ENCODE measurements around the gene ABHD1.
"Not testable (repeated sequence)": the region's sequence is repeated elsewhere in the genome, so short reads cannot be mapped to it uniquely, and the experiment has no call there.

The ABHD1 gene

GRCh38 chr2:27110603-27111352, 12.8 kb upstream of the ABHD1 start:
- not testable (repeated sequence) for DNase-seq (ENCODE audit: low spot score)

DNA sequence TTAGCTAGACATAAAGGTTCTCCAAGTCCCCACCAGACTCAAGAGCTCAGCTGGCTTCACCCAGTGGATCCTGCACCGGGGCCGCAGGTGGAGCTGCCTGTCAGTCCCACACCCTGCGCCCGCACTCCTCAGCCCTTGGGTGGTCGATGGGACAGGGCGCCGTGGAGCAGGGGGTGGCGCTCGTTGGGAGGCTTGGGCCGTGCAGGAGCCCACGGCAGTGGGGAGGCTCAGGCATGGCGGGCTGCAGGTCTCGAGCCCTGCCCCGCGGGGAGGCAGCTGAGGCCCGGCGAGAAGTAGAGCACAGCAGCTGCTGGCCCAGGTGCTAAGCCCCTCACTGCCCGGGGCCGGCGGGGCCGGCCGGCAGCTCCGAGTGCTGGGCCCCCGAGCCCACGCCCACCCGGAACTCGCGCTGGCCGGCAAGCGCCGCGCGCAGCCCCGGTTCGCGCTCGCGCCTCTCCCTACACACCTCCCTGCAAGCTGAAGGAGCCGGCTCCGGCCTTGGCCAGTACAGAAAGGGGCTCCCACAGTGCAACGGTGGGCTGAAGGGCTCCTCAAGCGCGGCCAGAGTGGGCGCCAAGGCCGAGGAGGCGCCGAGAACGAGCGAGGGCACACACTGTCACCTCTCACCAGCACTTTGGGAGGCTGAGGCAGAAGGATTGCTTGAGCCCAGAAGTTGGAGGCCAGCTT, 12.1 kb upstream of the ABHD1 start:
- DNase-seq (ENCODE audit: low spot score), result not testable (repeated sequence)

DNA sequence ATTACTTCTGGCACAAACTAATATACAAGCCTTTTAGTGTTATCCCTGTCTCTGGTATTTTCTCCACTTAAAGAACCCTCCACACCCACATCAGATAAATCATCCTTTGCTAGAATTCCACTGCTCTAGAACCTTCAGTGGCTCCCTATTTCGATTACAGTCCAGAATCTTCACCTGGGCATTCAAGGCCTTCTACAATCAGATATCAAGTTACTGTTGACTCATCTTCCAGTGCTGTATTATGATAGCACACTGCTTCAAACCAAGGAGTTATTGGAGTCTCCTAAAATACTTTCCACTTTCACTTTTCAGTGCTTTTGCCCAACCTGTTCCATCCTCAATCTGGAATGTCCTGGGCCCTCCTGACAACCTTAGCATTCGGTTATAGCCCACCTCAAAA, 8.1 kb upstream of the ABHD1 start:
- DNase-seq (ENCODE audit: low spot score), result no peak

DNA sequence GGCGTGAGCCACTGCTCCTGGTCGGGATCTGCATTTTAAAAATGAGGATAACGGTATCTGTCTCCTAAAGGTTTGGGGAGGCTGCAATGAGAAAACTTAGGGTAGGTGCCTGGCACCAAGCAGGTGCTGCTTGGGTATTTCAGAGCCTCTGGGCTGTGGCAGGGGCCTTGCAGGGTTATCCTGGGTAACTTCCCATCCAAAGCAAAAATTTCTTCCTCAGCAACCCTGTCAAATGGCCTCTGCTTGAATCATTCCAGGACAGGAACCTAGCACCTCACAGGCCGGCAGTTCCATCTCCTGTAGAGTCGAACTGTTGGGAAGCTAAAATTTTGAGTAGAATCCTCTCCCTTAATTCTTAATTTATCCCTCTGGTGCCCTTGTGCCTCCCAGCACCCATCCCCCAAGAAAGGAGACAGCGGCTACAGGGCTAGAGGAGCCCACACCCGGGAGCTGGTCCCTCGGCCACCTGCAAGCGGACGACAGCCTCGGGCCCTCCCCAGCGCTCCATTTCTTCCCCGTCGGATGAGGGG, 5.6 kb upstream of the ABHD1 start:
- DNase-seq (ENCODE audit: low spot score), result no peak

DNA sequence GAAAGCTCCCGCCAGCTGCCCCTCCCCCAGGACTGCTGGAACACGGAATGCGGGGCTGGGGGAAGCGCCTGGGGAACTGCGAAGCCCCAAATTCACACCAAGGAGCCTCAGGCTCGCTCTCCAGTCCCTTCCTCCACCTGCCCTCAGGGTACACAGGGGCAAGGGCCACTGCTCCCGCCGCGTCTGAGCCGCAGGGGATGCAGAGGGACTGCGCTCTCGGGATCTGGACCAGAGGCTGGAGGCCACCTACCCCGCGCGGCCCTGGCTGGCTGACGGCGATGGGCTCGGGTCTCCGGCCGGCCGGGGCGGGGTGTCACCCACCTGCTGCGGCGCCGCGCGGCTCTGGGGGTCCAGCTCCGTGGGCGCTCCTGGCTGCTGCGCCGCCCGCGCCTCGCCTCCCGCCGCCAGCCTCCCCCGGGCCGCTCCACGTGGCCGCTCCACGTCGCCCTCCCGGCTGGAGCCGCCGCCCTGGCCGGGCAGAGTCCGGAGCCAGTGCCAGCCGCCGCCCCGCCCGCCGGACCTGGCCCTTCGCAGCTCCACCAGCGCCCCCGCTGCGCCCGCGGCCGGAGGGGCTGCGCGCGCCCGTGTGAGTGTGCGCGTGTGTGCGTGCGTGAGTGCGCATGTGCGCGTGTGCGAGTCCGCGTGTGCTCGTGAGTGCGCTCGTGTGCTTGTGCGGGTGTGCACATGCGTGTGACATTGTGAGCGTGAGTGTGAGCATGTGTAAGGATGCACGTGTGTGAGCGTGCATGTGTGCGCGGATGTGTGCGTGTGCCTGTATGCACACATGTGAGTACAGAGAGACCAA, 4.9 kb upstream of the ABHD1 start, which contains the start of gene CGREF1:
Gene CGREF1 (minus strand): TSS at position 604 of the 805 bp plus-strand sequence. CDS start 14,762 bp downstream, outside the sequence.
- no peak for DNase-seq (ENCODE audit: low spot score)

DNA sequence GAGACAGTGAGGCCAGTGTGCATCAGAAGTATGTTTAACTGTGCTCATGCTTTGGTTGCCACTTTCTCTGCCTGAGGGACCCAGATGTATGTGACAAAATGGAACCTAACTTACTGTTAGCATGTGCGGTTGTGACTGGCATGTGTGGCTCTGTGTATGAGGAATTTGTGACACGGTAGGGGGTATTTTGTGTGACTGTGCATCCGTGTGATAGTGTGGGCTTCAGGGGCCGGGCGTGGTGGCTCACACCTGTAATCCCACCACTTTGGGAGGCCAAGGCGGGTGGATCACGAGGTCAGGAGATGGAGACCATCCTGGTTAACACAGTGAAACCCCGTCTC, 4.3 kb upstream of the ABHD1 start:
- DNase-seq (ENCODE audit: low spot score), result not testable (repeated sequence)

GRCh38 chr2:27121906-27122305, 1.7 kb upstream of the ABHD1 start:
- DNase-seq (ENCODE audit: low spot score), result no peak

- no peak for DNase-seq (ENCODE audit: low spot score)
These were observed 824 bp upstream of the ABHD1 start for GRCh38 chr2:27122791-27123190.

GRCh38 chr2:27125104-27125503, 1.5 kb downstream of the ABHD1 start:
- no peak for DNase-seq (ENCODE audit: low spot score)

GRCh38 chr2:27126252-27126710, 2.7 kb downstream of the ABHD1 start:
- no peak for DNase-seq (ENCODE audit: low spot score)

DNA sequence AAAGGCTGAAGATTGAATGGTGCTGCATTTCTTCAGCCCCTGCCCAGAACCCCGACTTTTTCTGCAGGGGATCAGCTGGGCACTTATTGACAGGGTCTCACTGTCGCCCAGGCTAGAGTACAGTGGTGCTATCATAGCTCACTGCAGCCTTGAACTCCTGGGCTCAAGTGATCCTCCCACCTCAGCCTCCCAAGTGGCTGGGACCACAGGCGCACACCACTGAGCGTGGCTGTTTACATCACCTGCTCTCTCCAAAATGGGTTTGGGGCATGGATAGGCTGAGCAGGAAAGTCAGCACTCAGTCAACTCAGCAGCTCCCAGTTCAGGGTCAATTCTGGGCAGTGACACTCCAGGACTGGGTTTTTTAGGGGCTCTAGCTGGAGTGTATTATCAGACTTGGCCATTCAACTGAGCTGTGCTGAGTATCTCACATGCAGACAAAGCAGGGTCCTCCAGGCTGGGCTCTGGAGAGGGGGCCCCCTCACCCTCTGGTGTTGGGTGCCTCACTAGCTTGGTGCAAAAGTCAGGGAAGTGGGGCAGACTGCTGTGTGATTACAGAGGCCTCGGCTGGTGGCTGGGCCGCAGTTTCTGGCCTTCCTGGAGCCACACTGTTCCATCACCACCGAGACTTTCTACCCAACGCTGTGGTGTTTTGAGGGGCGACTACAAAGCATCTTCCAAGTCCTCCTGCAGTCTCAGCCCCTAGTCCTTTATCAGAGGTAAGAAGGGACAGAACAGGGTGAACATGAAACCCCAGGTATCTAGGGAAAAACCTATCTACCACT, 4.5 kb downstream of the ABHD1 start:
- DNase-seq (ENCODE audit: low spot score), result no peak

GRCh38 chr2:27128668-27129571, 5.3 kb downstream of the ABHD1 start:
- no peak for DNase-seq (ENCODE audit: low spot score)

DNA sequence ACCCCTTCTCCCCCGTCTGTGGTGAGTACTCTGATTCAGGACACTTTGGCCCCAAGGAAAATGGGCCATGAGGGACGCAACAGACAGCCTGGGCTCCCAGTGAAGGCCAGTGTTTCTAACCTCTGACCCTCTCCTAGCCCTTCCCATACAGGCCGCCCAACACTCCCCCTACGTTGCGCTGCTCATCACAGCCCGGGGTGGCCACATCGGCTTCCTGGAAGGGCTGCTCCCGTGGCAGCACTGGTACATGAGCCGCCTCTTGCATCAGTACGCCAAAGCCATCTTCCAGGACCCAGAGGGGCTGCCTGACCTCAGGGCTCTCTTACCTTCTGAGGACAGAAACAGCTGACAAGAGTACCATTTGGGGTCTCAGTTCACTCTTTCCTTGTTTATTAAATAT, 6.8 kb downstream of the ABHD1 start:
- no peak for DNase-seq (ENCODE audit: low spot score)

- no peak for DNase-seq (ENCODE audit: low spot score)
These were observed 7.8 kb downstream of the ABHD1 start for GRCh38 chr2:27131429-27131828.

DNA sequence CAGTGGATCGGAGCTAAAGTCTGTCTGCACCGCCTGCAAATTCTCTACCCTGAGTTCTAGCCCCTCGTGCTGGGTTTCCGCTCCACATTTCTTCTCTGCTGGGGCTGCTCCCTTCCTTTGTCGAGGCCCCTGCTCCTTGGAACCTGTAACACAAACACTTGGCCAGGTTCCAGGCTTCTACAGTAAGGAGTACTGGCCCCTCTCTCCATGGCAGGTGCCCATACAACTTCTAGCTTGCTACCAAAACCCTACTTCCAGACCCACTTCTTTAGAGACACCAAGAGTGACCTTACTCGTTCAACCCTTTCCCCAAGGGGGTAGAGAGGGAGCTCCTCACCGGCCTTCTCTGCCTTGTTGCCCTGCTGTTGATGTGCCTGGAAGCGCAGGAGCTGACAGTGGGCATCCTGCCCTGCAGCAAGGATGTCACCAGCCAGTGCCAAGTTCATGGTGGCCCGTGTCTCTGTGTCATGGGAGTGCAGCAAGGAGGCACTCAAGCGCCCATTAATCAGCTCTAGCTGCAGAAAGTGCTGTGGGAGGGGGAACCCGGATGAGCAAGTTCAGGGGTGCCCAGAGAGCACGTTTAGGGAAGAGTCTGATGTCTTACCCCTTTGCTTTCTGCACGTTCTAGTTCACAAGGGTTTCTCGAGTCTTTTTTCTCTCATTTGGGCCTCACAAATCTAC, 9.7 kb downstream of the ABHD1 start:
- DNase-seq (ENCODE audit: low spot score), result peak; percentile 11

GRCh38 chr2:27133905-27134780, 10.5 kb downstream of the ABHD1 start, which contains the start of gene PREB:
PREB (minus strand) TSS chr2:27134636; CDS start chr2:27134421, 215 bp downstream.
- DNase-seq (ENCODE audit: low spot score), result peak; percentile 98

DNA sequence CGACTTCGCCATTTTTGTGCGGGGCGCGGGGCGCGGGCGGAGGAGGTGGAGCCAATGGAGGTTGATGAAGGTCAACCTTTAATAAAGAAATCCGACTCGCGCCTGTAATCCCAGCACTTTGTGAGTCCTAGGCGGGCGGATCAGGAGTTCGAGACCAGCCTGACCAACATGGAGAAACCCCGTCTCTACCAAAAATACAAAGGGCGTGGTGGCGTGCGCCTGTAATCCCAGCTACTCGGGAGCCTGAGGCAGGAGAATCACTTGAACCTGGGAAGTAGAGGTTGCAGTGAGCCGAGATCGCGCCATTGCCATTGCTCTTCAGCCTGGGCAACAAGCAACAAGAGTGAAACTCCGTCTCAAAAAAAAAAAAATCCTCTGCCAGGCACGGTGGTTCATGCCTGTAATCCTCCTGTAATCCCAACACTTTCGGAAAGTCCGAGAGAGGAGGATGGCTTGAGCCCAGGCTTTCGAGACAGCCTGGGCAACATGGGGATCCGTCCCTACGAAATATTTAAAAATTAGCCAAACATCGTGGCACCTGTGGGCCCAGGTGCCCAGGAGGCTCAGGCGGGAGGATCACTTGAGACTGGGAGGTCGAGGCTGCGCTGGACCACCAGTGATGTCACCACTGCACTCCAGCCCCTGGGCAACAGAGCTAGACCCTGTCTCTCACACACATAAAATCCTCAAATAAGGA, 11.3 kb downstream of the ABHD1 start:
- DNase-seq (ENCODE audit: low spot score), result no peak

- no peak for DNase-seq (ENCODE audit: low spot score)
These were observed 11.9 kb downstream of the ABHD1 start for GRCh38 chr2:27135478-27135955.

Data from CD4-positive, alpha-beta T cell treated with Interleukin-15 for 4 hours (primary cell).